GM19438 (cell line): ENCODE measurements around the gene ALDH5A1.

Source experiments
- ATAC-seq: cut with Tn5 transposase; IDR thresholded peaks from one replicate; pipeline ENCODE4 v1.9.1; 2021; ENCODE audit warnings: low read depth; ENCODE audit not compliant: unreplicated experiment

Gene ALDH5A1

GRCh38 chr6:24564081-24564480, 69.3 kb downstream of the ALDH5A1 start:
- no peak for ATAC-seq

- no peak for ATAC-seq
Measured at GRCh38 chr6:24565196-24565595, 70.4 kb downstream of the ALDH5A1 start.

GRCh38 chr6:24566020-24566767, 71.4 kb downstream of the ALDH5A1 start:
- ATAC-seq, result no peak

GRCh38 chr6:24568683-24569082, 73.9 kb downstream of the ALDH5A1 start:
- no peak for ATAC-seq

GRCh38 chr6:24569811-24570210, 75.0 kb downstream of the ALDH5A1 start:
- ATAC-seq, result no peak

- no peak for ATAC-seq
Measured at GRCh38 chr6:24571361-24571760, 76.6 kb downstream of the ALDH5A1 start.

- ATAC-seq, result peak; percentile 82
Measured at GRCh38 chr6:24574809-24575208, 80.0 kb downstream of the ALDH5A1 start.

GRCh38 chr6:24576447-24576846, 81.7 kb downstream of the ALDH5A1 start:
- no peak for ATAC-seq

- peak; percentile 74 for ATAC-seq
Measured at GRCh38 chr6:24581084-24581669, 86.4 kb downstream of the ALDH5A1 start.

- peak; percentile 81 for ATAC-seq
Measured at GRCh38 chr6:24583463-24584381, 89.0 kb downstream of the ALDH5A1 start.

- ATAC-seq, result no peak
Measured at GRCh38 chr6:24584382-24584720, 89.6 kb downstream of the ALDH5A1 start.
